ENCODE results near the gene HEXB.

GRCh38 chr5:74660873-74661272 lies 24.2 kb upstream of the HEXB start:
- TF ChIP-seq POLR2AphosphoS5 (IDR thresholded peaks at IDR 0.05): no peak
- no peak for TF ChIP-seq CTCF (IDR thresholded peaks at IDR 0.05)

All from suprapubic skin (tissue), 3 donors.